Measurements from ENCODE around the gene CACNB2.

DNA sequence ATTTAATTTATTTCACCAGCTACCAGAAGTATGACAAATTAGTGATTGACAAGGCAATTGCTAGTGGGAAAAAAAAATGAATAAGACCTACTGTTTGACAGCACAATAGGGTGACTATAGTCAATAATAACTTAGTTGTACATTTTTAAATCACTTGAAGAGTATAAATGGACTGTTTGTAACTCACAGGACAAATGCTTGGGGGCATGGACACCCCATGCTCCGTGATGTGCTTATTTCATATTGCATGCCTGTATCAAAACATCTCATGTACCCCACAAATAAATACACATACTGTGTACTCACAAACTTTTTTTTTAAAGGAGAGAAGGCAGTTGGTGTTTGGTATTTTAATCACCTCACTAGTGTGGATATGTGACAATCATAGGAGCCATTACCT lies 181.1 kb downstream of the CACNB2 start:
- TF ChIP-seq, protein P1, sequence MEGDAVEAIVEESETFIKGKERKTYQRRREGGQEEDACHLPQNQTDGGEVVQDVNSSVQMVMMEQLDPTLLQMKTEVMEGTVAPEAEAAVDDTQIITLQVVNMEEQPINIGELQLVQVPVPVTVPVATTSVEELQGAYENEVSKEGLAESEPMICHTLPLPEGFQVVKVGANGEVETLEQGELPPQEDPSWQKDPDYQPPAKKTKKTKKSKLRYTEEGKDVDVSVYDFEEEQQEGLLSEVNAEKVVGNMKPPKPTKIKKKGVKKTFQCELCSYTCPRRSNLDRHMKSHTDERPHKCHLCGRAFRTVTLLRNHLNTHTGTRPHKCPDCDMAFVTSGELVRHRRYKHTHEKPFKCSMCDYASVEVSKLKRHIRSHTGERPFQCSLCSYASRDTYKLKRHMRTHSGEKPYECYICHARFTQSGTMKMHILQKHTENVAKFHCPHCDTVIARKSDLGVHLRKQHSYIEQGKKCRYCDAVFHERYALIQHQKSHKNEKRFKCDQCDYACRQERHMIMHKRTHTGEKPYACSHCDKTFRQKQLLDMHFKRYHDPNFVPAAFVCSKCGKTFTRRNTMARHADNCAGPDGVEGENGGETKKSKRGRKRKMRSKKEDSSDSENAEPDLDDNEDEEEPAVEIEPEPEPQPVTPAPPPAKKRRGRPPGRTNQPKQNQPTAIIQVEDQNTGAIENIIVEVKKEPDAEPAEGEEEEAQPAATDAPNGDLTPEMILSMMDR (conservative IDR thresholded peaks at IDR 0.05 in 1 of 2, IDR thresholded peaks at IDR 0.05 in 1 of 2; ENCODE audit: extremely low read depth in 1 of 2, insufficient read depth in 1 of 2, low read depth in 1 of 2, low read length in 2 of 2): no peak
- no peak for TF ChIP-seq EZH2 (IDR thresholded peaks at IDR 0.05; ENCODE audit: borderline replicate concordance, low read length)
